ENCODE results near the gene ANKRD13D. TPM values are rescaled to one million over a fixed set of nuclear protein-coding genes. Genes with fewer than 3 reads are reported as not detected.

ANKRD13D gene
- total RNA-seq, 2 donors from 2014 or later, result 66.6 to 101 TPM

DNA sequence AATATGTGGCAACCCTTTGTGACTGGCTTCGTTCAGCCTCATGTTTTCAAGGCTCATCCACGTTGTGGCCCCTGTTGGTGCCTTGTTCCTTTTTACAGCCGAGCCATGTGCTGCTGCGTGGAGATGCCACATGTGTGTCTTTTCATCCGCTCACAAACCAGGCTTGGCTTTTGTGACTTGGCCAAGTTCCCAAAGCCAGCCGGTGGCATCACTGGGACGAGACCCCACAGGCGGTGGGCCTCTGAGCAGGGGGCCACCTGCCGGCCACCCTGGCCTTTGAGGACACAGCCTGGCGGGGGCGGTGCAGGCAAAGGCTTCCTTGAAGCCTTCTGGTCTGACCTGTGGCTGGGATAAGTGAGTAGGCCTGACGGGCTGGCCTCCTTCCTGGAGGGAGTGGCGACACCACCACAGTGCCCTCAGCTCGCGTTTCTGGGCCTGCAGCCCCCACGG is 12.3 kb upstream of the ANKRD13D start:
- DNase-seq (ENCODE audit: low spot score) (no peak), ATAC-seq (ENCODE audit: insufficient number of reproducible peaks, low FRiP score, low read depth) (no peak)
- Histone ChIP-seq H3K4me1 (ENCODE audit: control insufficient read depth in 1 of 2, low read depth in 2 of 2) (peaks cover 57 to 72% of the 10 kb centered on the region in 2 donors), H3K27ac (peak overlapping the region; percentile 81 to 84), H3K36me3 (peaks cover 30% of the 10 kb centered on the region), H3K9me3 (no peaks in the 10 kb centered on the region), H3K27me3 (replicated peaks; ENCODE audit: insufficient read depth) (no peaks in the 10 kb centered on the region), H3K4me3 (peak overlapping the region; percentile 68)
- TF ChIP-seq CTCF (IDR thresholded peaks at IDR 0.05), result no peak

- DNase-seq (ENCODE audit: low spot score) (peak; percentile 56), ATAC-seq (ENCODE audit: insufficient number of reproducible peaks, low FRiP score, low read depth) (peak; percentile 63)
- H3K27me3 ChIP-seq (replicated peaks; ENCODE audit: insufficient read depth), result no peaks in the 10 kb centered on the region
- peak overlapping the region; percentile 81 to 84 for H3K27ac ChIP-seq
- H3K4me3 ChIP-seq, result peak overlapping the region; percentile 68
- H3K4me1 ChIP-seq (ENCODE audit: control insufficient read depth in 1 of 2, low read depth in 2 of 2), result peaks cover 51 to 67% of the 10 kb centered on the region in 2 donors
- peaks cover 36% of the 10 kb centered on the region for H3K36me3 ChIP-seq
- H3K9me3 ChIP-seq, result no peaks in the 10 kb centered on the region
- TF ChIP-seq CTCF (IDR thresholded peaks at IDR 0.05), result no peak
Observed at GRCh38 chr11:67277231-67277961, 11.7 kb upstream of the ANKRD13D start.

GRCh38 chr11:67278135-67278938 is 10.8 kb upstream of the ANKRD13D start:
- ATAC-seq (ENCODE audit: insufficient number of reproducible peaks, low FRiP score, low read depth) (no peak), DNase-seq (ENCODE audit: low spot score) (no peak)
- Histone ChIP-seq H3K4me1 (ENCODE audit: control insufficient read depth in 1 of 2, low read depth in 2 of 2) (peaks cover 41 to 63% of the 10 kb centered on the region in 2 donors), H3K27ac (peak overlapping the region; percentile 81 to 84), H3K4me3 (peak overlapping the region; percentile 68), H3K9me3 (no peaks in the 10 kb centered on the region), H3K36me3 (peaks cover 45% of the 10 kb centered on the region), H3K27me3 (replicated peaks; ENCODE audit: insufficient read depth) (no peaks in the 10 kb centered on the region)
- no peak for TF ChIP-seq CTCF (IDR thresholded peaks at IDR 0.05)

- ATAC-seq (ENCODE audit: insufficient number of reproducible peaks, low FRiP score, low read depth) (no peak), DNase-seq (ENCODE audit: low spot score) (no peak)
- Histone ChIP-seq H3K36me3 (peaks cover 53% of the 10 kb centered on the region), H3K9me3 (no peaks in the 10 kb centered on the region), H3K4me1 (ENCODE audit: control insufficient read depth in 1 of 2, low read depth in 2 of 2) (peaks cover 34 to 56% of the 10 kb centered on the region in 2 donors), H3K27ac (peak overlapping the region in 1 of 2 donors; percentile 81), H3K27me3 (replicated peaks; ENCODE audit: insufficient read depth) (no peaks in the 10 kb centered on the region), H3K4me3 (no peak overlapping the region)
- no peak for TF ChIP-seq CTCF (IDR thresholded peaks at IDR 0.05)
Observed at GRCh38 chr11:67278939-67279588, 10.0 kb upstream of the ANKRD13D start.

Data from thoracic aorta (tissue), 2 donors.